HUES64 (cell line): ENCODE measurements around the gene GARS1. TPM values are rescaled to one million over a fixed set of nuclear protein-coding genes. Genes with fewer than 3 reads are reported as not detected.

ENCODE experiments used
- H3K27ac ChIP-seq: 2 replicates; pipeline ENCODE4 v1.7.0; 2013; ENCODE audit warnings: low read depth, low read length, inconsistent platforms
- H3K27me3 ChIP-seq: 2 replicates; pipeline ENCODE4 v1.6.1; 2013; ENCODE audit warnings: mild to moderate bottlenecking, low read length; ENCODE audit not compliant: insufficient read depth
- H3K36me3 ChIP-seq: 2 replicates; pipeline ENCODE4 v1.6.1; 2013; ENCODE audit warnings: mild to moderate bottlenecking, low read length; ENCODE audit not compliant: insufficient read depth
- H3K4me1 ChIP-seq: 2 replicates; pipeline ENCODE4 v1.6.1; 2013; ENCODE audit warnings: mild to moderate bottlenecking, low read length, moderate library complexity; ENCODE audit not compliant: insufficient read depth
- H3K4me3 ChIP-seq: 2 replicates; pipeline ENCODE4 v1.5.1; 2013; ENCODE audit warnings: mild to moderate bottlenecking, low read length, moderate library complexity
- H3K9ac ChIP-seq: 2 replicates; pipeline ENCODE4 v1.6.1; 2013; ENCODE audit warnings: mild to moderate bottlenecking, low read depth, low read length
- H3K9me3 ChIP-seq: 2 replicates; pipeline ENCODE4 v1.6.1; 2013; ENCODE audit warnings: low read depth, low read length; ENCODE audit not compliant: insufficient read depth
- WGBS: fragments of 150-250, 120-280 bp; methylation state at CpG from one replicate; pipeline ENCODE4 v1.1.7; 2013; ENCODE audit warnings: missing lambda C conversion rate; 5-methylcytosine and 5-hydroxymethylcytosine counted together
- polyA plus RNA-seq, 2 experiments: library from polyadenylated mRNA; stranded (reverse); fragments of 50-300 nt; gene quantifications; one replicate each; pipeline ENCODE4 v1.2.3, GENCODE V29; 2013

Gene GARS1
- polyA plus RNA-seq (2013, experiment 1 of 2) = 144 TPM
- polyA plus RNA-seq (2013, experiment 2 of 2) = 132 TPM

GRCh38 chr7:30594540-30595435, at the start of gene GARS1:
Gene GARS1 (plus strand): TSS chr7:30594878. CDS start chr7:30594922, 44 bp downstream.
- H3K36me3 ChIP-seq = peaks cover 25% of the 10 kb centered on the region
- H3K27me3 ChIP-seq = no peaks in the 10 kb centered on the region
- under 1% methylated on average over 84 of the region's 84 CpGs for WGBS
- H3K27ac ChIP-seq = peak within 1 kb of the TSS; percentile 96
- H3K4me1 ChIP-seq = peaks cover 15% of the 10 kb centered on the region
- no peaks in the 10 kb centered on the region for H3K9me3 ChIP-seq
- H3K4me3 ChIP-seq = peak within 1 kb of the TSS; percentile 91
- H3K9ac ChIP-seq = peak within 1 kb of the TSS; percentile 98

- 81% methylated on average over 5 of the region's 5 CpGs for WGBS
- H3K36me3 ChIP-seq = no peaks in the 10 kb centered on the region
- no peaks in the 10 kb centered on the region; the same call in 1 of the 2 replicates for H3K27me3 ChIP-seq
- H3K27ac ChIP-seq = no peak overlapping the region
- no peak overlapping the region for H3K4me3 ChIP-seq
- no peaks in the 10 kb centered on the region for H3K9me3 ChIP-seq
- H3K9ac ChIP-seq = no peak overlapping the region
- peaks cover 15% of the 10 kb centered on the region for H3K4me1 ChIP-seq
Observed at GRCh38 chr7:30545791-30546555, 48.7 kb upstream of the GARS1 start.

GRCh38 chr7:30546596-30546995, 48.1 kb upstream of the GARS1 start:
- no peaks in the 10 kb centered on the region for H3K9me3 ChIP-seq
- WGBS = 90% methylated on average over 4 of the region's 4 CpGs
- H3K27me3 ChIP-seq = no peaks in the 10 kb centered on the region; the same call in 1 of the 2 replicates
- no peak overlapping the region for H3K9ac ChIP-seq
- no peak overlapping the region for H3K27ac ChIP-seq
- H3K4me1 ChIP-seq = peaks cover 15% of the 10 kb centered on the region
- no peaks in the 10 kb centered on the region for H3K36me3 ChIP-seq
- H3K4me3 ChIP-seq = no peak overlapping the region

- Histone ChIP-seq H3K27ac (peak overlapping the region; percentile 3; the same call in 1 of the 2 replicates), H3K27me3 (no peaks in the 10 kb centered on the region; the same call in 1 of the 2 replicates), H3K9me3 (no peaks in the 10 kb centered on the region), H3K4me1 (peaks cover 15% of the 10 kb centered on the region), H3K36me3 (no peaks in the 10 kb centered on the region), H3K9ac (peak overlapping the region; percentile 28; the same call in 1 of the 2 replicates), H3K4me3 (peak overlapping the region; percentile 2; the same call in 1 of the 2 replicates)
- 13% methylated on average over 6 of the region's 6 CpGs for WGBS
Observed at GRCh38 chr7:30548845-30549244, 45.8 kb upstream of the GARS1 start.

GRCh38 chr7:30549931-30550493, 44.7 kb upstream of the GARS1 start:
- Histone ChIP-seq H3K9ac (no peak overlapping the region), H3K4me1 (peaks cover 15% of the 10 kb centered on the region), H3K27me3 (no peaks in the 10 kb centered on the region; the same call in 1 of the 2 replicates), H3K27ac (no peak overlapping the region), H3K36me3 (no peaks in the 10 kb centered on the region), H3K9me3 (no peaks in the 10 kb centered on the region), H3K4me3 (no peak overlapping the region)
- 76% methylated on average over 6 of the region's 7 CpGs for WGBS

- Histone ChIP-seq H3K27ac (no peak overlapping the region), H3K36me3 (no peaks in the 10 kb centered on the region), H3K4me3 (no peak overlapping the region), H3K27me3 (no peaks in the 10 kb centered on the region; the same call in 1 of the 2 replicates), H3K9me3 (no peaks in the 10 kb centered on the region), H3K4me1 (peaks cover 27% of the 10 kb centered on the region), H3K9ac (no peak overlapping the region)
- no CpG with 5 or more reads among the region's 1 CpG for WGBS
Observed at GRCh38 chr7:30552330-30552729, 42.3 kb upstream of the GARS1 start.

- Histone ChIP-seq H3K4me1 (peaks cover 28% of the 10 kb centered on the region), H3K27ac (no peak overlapping the region), H3K4me3 (no peak overlapping the region), H3K36me3 (no peaks in the 10 kb centered on the region), H3K9ac (no peak overlapping the region), H3K27me3 (no peaks in the 10 kb centered on the region), H3K9me3 (no peaks in the 10 kb centered on the region)
Observed at GRCh38 chr7:30553141-30553540, 41.5 kb upstream of the GARS1 start.

- Histone ChIP-seq H3K4me3 (no peak overlapping the region), H3K36me3 (no peaks in the 10 kb centered on the region), H3K4me1 (peaks cover 28% of the 10 kb centered on the region), H3K9ac (no peak overlapping the region), H3K27ac (no peak overlapping the region), H3K9me3 (no peaks in the 10 kb centered on the region), H3K27me3 (no peaks in the 10 kb centered on the region)
- WGBS = 90% methylated on average over 3 of the region's 3 CpGs
Observed at GRCh38 chr7:30553546-30553945, 41.1 kb upstream of the GARS1 start.

- WGBS = 100% methylated on average over 2 of the region's 2 CpGs
- Histone ChIP-seq H3K9me3 (no peaks in the 10 kb centered on the region), H3K36me3 (no peaks in the 10 kb centered on the region), H3K27me3 (no peaks in the 10 kb centered on the region), H3K4me1 (peaks cover 14% of the 10 kb centered on the region; the same call in 1 of the 2 replicates), H3K4me3 (no peak overlapping the region), H3K27ac (no peak overlapping the region), H3K9ac (no peak overlapping the region)
Observed at GRCh38 chr7:30555525-30555924, 39.2 kb upstream of the GARS1 start.

GRCh38 chr7:30556840-30557239, 37.8 kb upstream of the GARS1 start:
- no peaks in the 10 kb centered on the region for H3K27me3 ChIP-seq
- WGBS = 64% methylated on average over 6 of the region's 6 CpGs
- no peak overlapping the region for H3K4me3 ChIP-seq
- no peaks in the 10 kb centered on the region for H3K9me3 ChIP-seq
- H3K27ac ChIP-seq = peak overlapping the region; percentile 26; the same call in 1 of the 2 replicates
- H3K4me1 ChIP-seq = peaks cover 14% of the 10 kb centered on the region; the same call in 1 of the 2 replicates
- no peak overlapping the region for H3K9ac ChIP-seq
- H3K36me3 ChIP-seq = no peaks in the 10 kb centered on the region
